HG03460 (cell line): Measurements from ENCODE around the gene ENDOG.
A peak's percentile ranks its signal among the peaks of the same experiment; 100 is the strongest.

Experiments used
- ATAC-seq: cut with Tn5 transposase; IDR thresholded peaks from one replicate; pipeline ENCODE4 v1.9.1; 2021; ENCODE audit not compliant: unreplicated experiment

ENDOG gene

GRCh38 chr9:128798896-128799295, 19.4 kb upstream of the ENDOG start:
- no peak for ATAC-seq

GRCh38 chr9:128800061-128800460, 18.2 kb upstream of the ENDOG start:
- ATAC-seq: no peak

- no peak for ATAC-seq
Observed at GRCh38 chr9:128802482-128802881, 15.8 kb upstream of the ENDOG start.

GRCh38 chr9:128805661-128806060, 12.6 kb upstream of the ENDOG start:
- ATAC-seq: no peak

- no peak for ATAC-seq
Observed at GRCh38 chr9:128807827-128808226, 10.5 kb upstream of the ENDOG start.

- no peak for ATAC-seq
Observed at GRCh38 chr9:128808543-128808942, 9.8 kb upstream of the ENDOG start.

GRCh38 chr9:128809036-128809599, 9.2 kb upstream of the ENDOG start:
- no peak for ATAC-seq

- no peak for ATAC-seq
Observed at GRCh38 chr9:128809831-128810230, 8.5 kb upstream of the ENDOG start.

- no peak for ATAC-seq
Observed at GRCh38 chr9:128810873-128811272, 7.4 kb upstream of the ENDOG start.

GRCh38 chr9:128818839-128819715, 777 bp downstream of the ENDOG start:
- ATAC-seq: peak; percentile 19

GRCh38 chr9:128819716-128820664, 1.7 kb downstream of the ENDOG start:
- ATAC-seq: no peak

GRCh38 chr9:128820665-128821583, 2.6 kb downstream of the ENDOG start:
- ATAC-seq: no peak

GRCh38 chr9:128821584-128822406, 3.5 kb downstream of the ENDOG start:
- ATAC-seq: no peak

- no peak for ATAC-seq
Observed at GRCh38 chr9:128822407-128823042, 4.2 kb downstream of the ENDOG start.

- no peak for ATAC-seq
Observed at GRCh38 chr9:128823362-128823902, 5.1 kb downstream of the ENDOG start.

GRCh38 chr9:128823903-128824406, 5.7 kb downstream of the ENDOG start:
- no peak for ATAC-seq

GRCh38 chr9:128824911-128825310, 6.6 kb downstream of the ENDOG start:
- ATAC-seq: no peak

- ATAC-seq: no peak
Observed at GRCh38 chr9:128825923-128826700, 7.8 kb downstream of the ENDOG start.
